GM21381 (cell line): ENCODE results near the gene BLOC1S4.

Source experiments
- ATAC-seq: cut with Tn5 transposase; IDR thresholded peaks from one replicate; pipeline ENCODE4 v1.9.1; 2021; ENCODE audit warnings: mild to moderate bottlenecking, moderate library complexity; ENCODE audit not compliant: unreplicated experiment

Gene BLOC1S4

DNA sequence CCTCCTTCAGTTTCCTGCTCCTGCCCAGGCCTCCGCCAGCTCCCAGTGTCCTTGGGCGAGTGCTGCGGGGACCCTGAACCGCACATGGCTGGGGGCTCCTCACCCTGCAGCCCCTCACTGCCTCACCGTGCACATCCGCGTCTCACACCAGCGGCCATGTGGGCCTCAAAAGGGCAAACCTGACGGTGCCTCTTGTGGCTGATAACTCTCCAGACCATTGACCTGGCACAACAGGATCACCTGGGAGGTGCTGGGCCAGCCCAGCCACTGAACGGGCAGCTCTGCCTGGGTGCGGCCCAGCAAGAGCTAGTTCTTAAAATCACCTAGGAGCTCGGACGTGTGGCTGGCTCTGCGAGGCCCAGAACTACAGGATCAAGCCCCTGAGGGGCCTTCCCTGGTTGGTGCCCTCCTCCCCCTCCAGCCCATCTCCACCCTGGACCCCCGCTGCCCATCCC is 26.4 kb upstream of the BLOC1S4 start:
- no peak for ATAC-seq

DNA sequence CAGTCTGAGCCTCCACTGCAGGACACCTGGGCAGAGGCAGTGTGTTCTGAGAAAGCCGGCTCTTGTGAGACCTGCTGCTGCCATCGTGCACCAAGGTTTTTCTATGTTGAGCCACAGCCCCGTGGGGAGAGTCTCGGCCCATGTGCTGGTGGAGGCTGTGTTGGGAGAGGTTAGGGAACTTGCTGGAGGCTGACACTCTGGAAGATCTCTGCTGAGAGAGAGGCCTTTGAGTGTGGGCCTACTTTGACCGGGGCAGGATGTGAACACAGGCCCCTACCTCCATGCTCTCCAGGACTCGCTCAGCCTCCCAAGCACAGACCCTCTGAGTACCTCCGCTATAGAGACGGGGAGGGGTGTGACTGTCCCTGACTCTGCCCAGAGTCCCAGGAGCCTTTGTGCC is 23.6 kb upstream of the BLOC1S4 start:
- no peak for ATAC-seq

DNA sequence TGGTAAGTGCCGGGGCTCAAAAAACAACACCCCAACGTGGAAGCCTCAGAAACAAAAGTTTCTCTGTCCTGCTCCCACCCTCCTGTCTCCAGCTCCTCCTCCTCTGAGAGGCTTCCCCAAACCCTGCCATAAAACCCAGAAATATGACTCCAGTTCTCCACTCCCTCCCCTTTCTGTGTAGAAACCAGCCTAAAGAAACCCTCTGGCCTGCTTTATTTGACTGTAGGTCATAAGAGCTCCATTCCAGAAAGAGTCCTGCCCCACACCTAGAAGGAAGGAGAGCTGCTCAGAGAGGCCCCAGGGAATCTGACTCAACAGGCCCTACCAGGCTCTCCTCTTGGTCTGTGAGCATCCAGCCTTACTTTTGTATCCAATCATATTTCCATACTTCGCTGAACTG is 23.2 kb upstream of the BLOC1S4 start:
- ATAC-seq = no peak

DNA sequence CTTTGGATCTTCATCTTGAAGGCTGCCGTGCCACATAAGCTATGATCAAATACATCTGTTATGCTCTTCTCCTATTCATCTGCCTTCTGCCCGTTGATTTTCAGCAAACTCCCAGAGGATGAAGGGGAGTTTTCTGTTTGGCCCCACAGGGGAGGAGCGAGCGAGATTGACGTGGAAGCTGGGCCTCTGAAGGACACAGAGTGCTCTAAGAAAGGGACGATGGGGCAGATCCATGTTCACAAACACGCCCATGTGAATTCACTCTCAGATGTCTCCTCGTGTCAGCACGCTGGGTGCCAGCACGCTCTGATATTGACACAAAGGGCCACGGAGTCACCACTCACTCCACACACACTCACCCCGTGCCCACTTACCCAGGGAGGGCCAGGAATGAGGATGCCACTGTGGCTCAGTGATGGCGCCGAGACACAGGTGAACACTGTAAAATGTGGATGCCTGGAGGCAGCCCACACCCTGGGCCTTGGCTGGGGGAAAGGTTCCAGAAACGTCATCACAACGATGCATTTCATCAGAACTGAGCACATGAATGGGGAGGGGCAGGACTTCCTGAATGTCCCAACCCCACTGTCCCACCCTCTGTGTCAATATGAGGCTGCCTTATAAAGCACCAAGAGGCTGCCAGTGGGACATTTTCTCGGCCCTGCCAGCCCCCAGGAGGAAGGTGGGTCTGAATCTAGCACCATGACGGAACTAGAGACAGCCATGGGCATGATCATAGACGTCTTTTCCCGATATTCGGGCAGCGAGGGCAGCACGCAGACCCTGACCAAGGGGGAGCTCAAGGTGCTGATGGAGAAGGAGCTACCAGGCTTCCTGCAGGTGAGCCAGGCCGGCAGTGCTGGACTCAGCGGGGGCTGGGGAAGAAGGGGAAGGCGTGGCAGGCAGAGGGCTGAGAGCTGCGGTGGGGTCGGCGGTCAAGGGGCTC is 22.5 kb upstream of the BLOC1S4 start, which contains the start of gene S100P:
Gene S100P (plus strand): TSS at position 648 of the 946 bp plus-strand sequence. CDS start 55 bp downstream, at position 703.
- ATAC-seq = no peak

- ATAC-seq = no peak
Observed at GRCh38 chr4:6694177-6694901, 21.6 kb upstream of the BLOC1S4 start.

- no peak for ATAC-seq
Observed at GRCh38 chr4:6695660-6696610, 20.0 kb upstream of the BLOC1S4 start.

DNA sequence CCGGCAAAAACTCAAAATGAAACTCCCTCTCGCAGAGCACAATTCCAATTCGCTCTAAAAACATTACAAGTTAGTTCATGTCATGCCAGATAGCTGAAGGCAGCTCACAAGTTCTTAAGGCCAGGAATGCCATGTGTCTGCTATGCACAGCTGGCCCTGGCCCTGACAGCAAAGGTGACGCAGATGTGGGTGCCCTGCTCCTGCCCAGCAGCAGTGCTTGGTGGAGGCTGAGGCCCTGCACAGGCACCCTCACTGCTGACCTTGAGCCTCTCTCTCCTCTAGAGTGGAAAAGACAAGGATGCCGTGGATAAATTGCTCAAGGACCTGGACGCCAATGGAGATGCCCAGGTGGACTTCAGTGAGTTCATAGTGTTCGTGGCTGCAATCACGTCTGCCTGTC is 19.4 kb upstream of the BLOC1S4 start:
- no peak for ATAC-seq

DNA sequence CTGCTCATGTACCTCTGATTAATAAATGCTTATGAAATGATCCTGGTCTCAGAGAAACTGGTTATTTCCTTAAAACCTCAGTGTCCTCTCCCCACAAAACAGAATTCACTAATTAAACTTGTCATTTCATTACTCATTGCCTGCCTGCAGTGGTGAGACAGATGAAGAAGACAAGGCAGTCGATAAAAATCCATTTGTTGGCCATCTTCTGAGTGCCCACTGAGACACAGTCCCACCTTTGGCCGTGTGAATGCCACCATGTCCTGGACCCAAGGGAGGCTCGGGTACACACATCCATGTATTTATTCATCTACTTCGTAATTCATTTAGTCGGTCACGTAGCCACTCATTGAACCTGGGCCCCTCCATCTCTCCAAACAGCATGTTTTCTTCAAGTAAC is 18.8 kb upstream of the BLOC1S4 start:
- ATAC-seq = no peak

DNA sequence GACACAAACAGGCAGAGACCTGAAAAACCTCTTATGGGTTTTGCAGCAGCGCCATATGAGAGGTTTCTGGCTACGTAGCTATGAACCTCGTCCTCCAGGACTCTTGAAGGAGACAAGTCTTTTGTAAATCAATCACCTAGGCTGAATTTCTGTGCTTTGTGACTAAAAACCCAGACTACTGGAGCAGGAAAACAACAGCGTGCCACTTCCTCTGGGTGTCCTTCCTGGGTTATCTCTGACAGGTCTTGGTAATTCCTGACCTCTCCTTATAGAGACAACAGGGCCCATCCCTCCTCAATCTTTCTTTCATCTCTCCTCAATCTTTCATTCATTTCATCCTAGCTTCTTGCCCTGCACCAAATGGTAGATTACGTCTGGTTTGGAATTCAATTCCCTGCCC is 16.6 kb upstream of the BLOC1S4 start:
- ATAC-seq = no peak

- ATAC-seq = no peak
Observed at GRCh38 chr4:6699903-6700302, 16.1 kb upstream of the BLOC1S4 start.

DNA sequence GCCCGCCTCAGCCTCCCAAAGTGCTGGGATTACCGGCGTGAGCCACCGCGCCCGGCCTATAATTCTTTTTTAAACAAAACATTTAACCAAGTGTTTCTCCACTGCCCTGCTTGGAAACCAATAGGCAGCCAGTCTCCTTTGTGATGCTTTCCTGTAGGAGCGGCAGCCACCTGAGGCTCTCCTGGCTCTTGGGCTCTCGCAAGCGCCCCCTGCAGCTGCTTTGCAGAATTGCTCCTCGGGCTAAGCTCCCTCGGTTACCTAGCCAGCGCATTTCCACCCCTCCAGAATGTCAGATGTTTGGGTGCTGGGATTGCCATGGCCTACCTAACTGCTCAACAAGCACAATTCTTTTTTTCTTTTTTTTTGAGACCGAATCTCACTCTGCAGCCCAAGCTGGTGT is 14.6 kb upstream of the BLOC1S4 start:
- ATAC-seq = no peak

- ATAC-seq = no peak
Observed at GRCh38 chr4:6702761-6703160, 13.2 kb upstream of the BLOC1S4 start.

GRCh38 chr4:6703786-6704185 is 12.2 kb upstream of the BLOC1S4 start:
- no peak for ATAC-seq

DNA sequence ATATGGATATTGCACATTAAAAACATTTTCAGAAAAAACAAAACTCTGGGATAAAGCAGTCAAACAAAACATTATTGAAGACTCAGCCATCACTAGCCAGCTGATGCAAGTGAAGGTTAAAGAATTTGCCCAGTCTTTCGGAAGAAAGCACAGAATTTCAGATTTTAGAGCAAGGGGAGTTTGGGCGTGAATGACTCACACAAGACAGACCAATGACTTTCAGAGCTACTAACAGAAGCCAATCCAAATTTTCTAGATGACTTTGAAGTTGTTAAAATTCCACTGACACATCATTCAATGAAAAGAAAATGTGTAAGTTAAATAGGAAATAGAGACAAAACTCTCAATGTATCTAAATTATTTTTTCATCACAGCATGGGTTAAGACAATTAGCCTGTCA is 10.3 kb upstream of the BLOC1S4 start:
- no peak for ATAC-seq

DNA sequence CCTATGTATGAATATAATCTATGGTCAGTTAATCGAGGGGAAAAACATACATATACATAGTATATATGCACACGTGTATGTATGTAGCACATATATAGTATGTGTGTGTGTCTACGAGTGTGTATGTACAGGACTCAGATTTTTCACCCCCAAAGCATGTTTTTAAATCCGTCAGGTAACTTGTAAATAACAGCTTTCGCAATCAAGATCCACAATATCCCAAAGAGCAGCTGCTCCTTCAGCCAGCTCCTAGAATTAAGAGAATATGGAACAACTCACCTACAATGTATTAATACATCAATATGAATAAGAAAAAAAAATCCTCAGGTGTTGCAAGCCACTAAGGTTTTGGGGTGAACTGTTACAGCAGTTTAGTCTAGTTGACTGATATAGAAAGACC is 9.8 kb upstream of the BLOC1S4 start:
- ATAC-seq = no peak

DNA sequence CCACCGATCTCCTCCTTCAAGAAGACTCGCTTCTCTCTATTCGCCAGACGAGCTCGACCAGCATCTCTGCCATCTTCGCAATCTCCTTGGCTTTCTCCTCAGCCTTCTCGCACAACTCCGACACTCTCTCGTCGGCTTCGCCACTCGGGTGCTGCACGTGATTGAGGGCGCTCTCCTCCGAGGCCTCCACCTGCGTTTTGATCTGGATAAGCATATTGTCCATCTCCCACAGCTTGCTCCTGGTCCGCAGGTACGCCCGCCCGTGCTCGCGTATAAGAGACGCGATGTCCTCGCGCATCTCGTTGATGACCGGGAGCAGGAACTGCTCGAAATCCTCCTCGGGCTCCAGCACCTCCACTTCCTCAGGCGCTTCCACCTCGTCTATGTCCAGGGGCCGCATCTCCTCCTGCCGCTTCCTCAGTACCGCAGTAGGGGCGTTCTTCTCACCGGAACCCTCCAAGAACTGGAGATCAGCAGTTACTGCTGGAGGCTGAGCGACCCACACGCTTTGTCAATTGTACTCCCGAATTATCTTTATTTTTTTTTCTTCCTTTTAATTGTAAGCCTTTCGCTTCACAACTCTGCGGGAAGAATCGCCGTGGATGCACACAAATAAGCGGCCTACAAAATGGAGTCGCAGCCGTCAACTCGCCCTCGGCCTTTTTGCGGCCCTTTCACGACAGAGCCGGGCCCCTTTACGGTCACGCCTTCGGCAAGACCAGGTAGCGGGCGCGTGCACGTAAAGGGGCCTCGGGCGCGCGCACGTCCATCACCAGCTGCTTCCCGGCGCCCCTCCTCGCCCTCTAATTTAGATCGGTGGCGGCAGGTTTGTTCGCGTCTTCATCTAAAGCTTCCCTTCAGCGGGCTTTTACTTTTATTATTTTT is 6.5 kb upstream of the BLOC1S4 start, which contains the start of gene MRFAP1L1:
Gene MRFAP1L1 (minus strand): TSS at position 636 of the 885 bp plus-strand sequence. CDS start 236 bp downstream, at position 400.
- peak; percentile 65 for ATAC-seq

GRCh38 chr4:6710282-6710681 is 5.7 kb upstream of the BLOC1S4 start:
- ATAC-seq = peak; percentile 12

DNA sequence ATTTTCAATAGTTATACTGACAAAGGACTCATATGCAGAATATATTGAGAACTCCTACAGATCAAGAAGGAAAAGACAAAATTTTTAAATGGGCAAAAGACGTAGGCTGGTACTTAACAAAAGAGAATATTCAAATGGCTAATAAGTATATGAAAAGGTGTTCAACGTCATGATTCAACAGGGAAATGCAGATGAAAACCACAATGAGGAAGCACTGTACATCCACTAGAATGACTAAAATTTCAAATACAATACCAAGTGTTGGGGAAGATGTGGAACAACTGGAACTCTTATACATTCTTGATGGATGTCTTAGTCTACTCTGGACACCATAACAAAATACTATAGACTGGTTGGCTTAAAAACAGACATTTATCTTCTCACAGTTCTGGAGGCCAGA is 5.0 kb upstream of the BLOC1S4 start:
- no peak for ATAC-seq

DNA sequence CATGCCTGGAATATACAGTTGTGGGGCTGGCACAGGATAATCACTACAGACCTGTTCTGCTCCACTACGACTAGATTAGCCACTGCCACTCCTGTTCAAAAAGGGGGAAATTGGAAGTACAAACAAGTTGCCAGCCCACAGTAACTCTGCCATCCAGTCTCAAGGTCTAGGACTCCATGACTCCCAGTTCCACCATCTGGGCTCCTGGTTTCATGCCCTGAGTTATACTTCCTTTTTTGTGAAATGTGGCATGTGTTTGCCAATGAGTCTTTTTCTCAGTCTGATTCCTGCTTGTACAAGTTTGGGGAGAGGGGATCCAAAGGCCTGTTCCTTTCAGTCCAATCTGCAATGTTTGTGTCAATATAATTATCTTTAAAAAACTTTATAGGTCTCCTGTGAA is 1.0 kb upstream of the BLOC1S4 start:
- no peak for ATAC-seq

DNA sequence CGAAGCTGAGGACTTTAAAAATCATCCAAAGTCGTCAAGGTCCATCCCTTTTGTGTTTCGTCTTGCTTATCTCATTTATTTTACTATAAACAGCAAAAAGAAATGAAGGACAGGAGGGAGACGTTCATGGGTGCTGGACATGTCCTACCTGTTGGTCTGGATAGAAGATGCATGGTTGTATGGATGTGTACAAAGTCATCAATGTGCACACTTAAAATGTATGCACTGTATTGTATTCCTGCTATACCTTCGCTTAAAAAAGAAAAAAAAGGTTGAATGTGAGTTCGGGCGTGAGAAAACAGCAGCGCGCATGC is 313 bp upstream of the BLOC1S4 start:
- no peak for ATAC-seq
